PC-3 (cell line): ENCODE results near the gene MAPKAP1.

Source experiments
- EZH2 ChIP-seq: fragments of 300-600 bp; sonication (generic); IDR thresholded peaks from one replicate; pipeline ENCODE4 v1.6.1; 2017; ENCODE audit warnings: antibody characterized with exemption, mild to moderate bottlenecking, low read length; ENCODE audit not compliant: unreplicated experiment
- EZH2phosphoT487 ChIP-seq: fragments of 300-600 bp; sonication (generic); IDR thresholded peaks from 2 replicates; pipeline ENCODE4 v1.6.1; 2018; ENCODE audit warnings: mild to moderate bottlenecking, antibody characterized with exemption, low read length, borderline replicate concordance
- TF ChIP-seq, protein P1 (sequence below): fragments of 300-600 bp; sonication (generic); conservative IDR thresholded peaks from 2 replicates; pipeline ENCODE4 v1.5.1; 2017; ENCODE audit warnings: antibody characterized with exemption, low read depth, mild to moderate bottlenecking, low read length

DNA sequence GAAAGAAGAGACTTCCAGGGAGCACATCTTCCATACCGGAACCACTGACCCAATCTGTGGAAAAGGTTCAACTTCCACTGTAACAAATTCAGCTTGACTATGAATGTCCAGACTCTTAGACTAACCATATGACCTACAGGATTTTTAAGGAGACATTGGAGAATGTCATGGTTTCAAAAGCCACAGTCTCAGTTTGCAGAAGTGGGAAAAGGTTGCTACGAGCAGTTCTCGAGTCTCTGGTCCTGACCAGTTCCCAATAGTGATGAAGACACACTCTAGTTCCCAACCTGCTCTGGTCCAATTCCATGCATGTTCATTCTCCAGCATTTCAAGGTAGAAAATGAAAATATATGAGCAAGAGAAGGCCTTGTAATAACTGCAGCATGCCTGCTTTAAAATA, 158.0 kb downstream of the MAPKAP1 start:
- TF ChIP-seq, protein P1, sequence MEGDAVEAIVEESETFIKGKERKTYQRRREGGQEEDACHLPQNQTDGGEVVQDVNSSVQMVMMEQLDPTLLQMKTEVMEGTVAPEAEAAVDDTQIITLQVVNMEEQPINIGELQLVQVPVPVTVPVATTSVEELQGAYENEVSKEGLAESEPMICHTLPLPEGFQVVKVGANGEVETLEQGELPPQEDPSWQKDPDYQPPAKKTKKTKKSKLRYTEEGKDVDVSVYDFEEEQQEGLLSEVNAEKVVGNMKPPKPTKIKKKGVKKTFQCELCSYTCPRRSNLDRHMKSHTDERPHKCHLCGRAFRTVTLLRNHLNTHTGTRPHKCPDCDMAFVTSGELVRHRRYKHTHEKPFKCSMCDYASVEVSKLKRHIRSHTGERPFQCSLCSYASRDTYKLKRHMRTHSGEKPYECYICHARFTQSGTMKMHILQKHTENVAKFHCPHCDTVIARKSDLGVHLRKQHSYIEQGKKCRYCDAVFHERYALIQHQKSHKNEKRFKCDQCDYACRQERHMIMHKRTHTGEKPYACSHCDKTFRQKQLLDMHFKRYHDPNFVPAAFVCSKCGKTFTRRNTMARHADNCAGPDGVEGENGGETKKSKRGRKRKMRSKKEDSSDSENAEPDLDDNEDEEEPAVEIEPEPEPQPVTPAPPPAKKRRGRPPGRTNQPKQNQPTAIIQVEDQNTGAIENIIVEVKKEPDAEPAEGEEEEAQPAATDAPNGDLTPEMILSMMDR, result no peak
- TF ChIP-seq EZH2 (no peak), EZH2phosphoT487 (no peak)
